Hematopoietic multipotent progenitor cell treated with erythropoietin and hydrocortisone succinate and interleukin-3 and kit ligand, for 17 days (in vitro differentiated cells): ENCODE measurements around the gene DEGS1.

ENCODE experiments used
- DNase-seq: peaks from one replicate; pipeline ENCODE4 v3.0.0-alpha.2; 2015; ENCODE audit warnings: low spot score

Gene DEGS1

DNA sequence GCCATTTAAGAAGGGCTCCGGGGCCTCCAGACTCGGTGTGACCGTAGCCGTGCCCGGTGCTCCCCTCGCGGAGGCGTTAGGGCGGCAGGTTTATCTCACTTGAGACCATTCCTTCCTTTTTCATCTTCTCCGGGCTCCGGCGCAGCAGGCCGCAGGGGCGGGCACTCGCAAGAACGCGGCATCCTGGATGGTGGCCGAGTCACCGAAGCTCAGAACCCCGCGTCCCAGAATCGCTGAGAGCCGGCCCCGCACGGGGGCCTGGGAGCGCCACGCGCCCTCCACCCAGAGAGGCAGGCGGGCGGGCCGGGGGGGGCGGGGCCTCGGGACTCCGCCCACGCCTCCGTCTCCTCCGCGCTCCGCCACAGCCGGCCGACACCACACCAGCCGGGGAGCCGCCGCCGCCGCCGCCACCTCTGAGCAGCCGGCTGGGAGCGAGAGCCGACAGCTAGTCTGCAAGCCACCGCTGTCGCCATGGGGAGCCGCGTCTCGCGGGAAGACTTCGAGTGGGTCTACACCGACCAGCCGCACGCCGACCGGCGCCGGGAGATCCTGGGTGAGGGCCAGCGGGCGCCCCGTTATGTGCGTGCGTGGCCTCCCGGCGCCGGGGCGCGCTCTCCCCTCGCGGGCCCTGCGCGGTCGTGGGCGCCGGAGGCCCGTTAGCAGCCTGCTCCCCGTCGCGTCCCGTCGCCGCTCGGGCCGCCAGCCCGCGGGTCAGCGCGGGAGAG is at the start of gene DEGS1:
Gene DEGS1 (plus strand): TSS at position 375 of the 725 bp plus-strand sequence. CDS start 97 bp downstream, at position 472.
- DNase-seq: peak; percentile 72

DNA sequence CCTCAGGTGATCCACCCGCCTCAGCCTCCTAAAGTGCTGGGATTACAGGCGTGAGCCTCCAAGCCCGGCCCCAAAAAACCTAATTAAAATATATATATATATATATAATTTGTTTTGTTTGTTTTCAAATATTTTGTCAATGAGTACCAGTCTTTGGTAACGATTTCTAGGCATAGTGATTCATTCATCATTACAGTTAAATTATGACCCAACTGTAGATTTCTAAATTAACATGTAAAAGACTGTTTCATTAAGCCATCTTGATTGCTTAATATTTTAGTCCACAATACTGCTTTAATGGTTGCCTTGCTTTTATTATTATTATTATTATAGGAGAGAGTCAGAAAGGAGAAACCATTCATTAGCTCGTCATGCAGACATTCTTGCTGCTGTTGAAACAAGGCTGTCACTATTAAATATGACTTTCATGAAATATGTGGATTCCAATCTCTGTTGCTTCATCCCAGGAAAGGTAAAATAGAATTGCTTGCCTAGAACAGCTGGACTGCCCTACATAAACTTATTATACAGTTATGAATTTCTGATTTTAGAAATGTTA is 49.2 kb upstream of the DEGS1 start:
- no peak for DNase-seq

DNA sequence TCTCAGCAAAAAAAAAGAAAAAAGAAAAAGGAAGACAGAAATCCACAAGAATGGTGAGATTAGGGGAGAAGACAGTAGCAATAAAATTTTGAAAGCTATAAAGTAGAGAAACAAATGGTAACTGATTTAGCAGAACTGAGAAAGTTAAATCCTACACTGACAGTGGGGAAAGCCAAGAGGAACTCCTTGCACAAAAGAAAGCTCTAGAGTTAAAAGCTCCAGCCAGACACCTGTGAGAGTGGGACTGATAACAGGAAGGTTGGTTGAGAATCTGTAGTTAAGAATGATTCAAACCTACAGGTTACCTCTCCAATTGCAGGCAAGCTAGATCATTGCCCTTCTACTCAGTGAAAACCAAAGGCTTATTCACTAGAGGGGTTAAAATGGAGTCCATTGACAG is 45.5 kb upstream of the DEGS1 start:
- DNase-seq: no peak

DNA sequence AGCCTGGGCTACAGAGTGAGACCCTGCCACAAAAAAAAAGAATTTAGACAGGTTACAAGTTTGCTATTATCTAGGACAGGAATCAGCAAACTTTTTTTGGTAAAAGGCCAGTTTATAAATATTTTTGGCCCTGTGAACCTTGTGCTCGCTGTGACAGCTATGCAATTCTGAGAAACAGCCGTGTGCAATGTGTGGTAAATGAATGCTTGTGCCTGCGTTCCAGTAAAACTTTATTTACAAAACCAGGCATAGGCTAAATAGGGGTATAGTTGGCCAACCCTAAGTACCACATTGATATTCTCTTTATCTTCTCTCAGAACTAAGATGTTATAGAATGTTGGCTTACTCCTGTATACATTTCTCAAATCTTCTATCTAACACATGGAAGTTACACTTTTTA is 44.8 kb upstream of the DEGS1 start:
- DNase-seq: no peak

DNA sequence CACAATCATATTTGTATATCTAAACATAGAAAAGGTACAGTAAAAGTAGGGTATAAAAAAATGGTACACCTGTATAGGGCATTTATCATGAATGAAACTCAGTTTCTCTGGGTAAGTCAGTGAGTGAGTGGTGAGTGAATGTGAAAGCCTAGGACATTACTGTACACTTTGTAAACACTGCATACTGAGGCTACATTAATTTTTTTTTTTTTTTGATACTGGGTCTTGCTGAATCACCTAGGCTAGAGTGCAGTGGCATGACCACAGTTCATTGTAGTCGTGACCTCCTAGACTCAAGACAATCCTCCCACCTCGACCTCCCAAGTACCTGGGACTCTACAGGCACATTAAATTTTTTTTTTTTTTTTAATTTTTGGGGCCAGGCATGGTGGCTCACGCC is 41.3 kb upstream of the DEGS1 start:
- no peak for DNase-seq

DNA sequence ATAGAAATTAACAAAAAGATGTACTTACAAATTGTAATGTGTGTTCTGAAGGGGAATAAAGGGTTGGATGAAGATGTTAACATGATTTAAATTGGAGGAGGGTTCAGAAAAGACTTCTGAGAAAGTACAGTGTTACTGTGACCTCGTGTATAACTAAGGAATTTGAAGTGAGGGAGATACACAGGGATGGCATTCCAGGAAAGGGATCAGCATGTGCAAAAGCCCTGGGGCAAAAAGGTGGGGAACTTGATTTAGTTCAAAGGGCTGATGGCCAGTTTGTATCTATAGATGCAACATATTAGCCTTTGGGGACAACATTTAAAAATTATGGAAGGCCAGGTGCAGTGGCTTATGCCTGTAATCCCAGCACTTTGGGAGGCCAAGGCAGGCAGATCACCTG is 33.3 kb upstream of the DEGS1 start:
- no peak for DNase-seq

DNA sequence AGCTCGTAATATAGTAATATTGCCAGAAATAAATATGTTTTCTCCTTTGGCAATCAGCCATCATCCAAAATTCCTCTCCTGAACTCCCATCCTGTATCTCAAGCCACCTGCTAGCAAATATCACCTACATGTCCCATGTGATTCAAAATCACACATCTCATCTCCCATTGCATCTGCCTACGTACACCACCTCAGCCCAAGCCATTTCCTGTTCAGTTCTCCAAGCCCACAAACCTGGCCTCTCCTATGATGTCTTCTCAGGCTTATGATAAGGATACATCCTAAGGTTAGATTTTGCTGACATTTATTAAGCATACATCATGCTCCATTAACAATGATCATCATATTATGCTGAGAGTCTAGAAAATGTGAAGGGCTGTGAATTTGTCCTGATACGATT is 31.9 kb upstream of the DEGS1 start:
- DNase-seq: no peak

DNA sequence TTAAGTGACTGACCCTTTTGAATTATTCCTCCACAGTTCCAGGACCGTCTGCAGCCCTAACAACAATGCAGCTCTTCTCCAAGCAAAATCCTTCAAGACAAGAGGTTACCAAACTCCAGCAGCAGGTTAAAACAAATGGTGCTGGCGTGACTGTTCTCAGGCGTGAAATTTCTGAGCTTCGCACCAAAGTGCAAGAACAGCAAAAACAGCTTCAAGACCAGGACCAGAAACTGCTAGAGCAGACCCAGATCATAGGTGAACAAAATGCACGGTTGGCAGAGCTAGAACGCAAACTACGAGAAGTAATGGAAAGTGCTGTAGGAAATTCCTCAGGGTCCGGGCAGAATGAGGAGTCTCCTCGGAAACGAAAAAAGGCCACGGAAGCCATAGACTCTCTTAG is 25.7 kb upstream of the DEGS1 start:
- DNase-seq: no peak

DNA sequence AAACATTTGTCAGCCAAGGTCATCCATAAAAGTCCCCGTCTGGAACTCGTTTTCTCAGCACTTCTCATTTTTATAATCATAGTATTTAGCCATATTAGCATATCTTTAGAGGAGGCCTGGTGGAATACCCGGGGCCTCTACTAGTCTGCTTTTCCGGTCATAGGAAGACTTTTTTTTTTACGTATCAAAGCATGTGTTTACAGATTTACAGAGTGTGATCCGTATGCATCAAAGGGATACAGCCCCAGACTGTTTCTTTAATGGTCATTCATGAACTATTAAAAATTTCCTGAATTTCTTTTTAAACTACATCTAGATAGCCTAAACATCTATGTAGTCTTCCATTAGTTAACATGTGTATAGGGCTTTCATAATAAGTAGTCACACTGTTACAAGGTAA is 23.5 kb upstream of the DEGS1 start:
- DNase-seq: no peak

DNA sequence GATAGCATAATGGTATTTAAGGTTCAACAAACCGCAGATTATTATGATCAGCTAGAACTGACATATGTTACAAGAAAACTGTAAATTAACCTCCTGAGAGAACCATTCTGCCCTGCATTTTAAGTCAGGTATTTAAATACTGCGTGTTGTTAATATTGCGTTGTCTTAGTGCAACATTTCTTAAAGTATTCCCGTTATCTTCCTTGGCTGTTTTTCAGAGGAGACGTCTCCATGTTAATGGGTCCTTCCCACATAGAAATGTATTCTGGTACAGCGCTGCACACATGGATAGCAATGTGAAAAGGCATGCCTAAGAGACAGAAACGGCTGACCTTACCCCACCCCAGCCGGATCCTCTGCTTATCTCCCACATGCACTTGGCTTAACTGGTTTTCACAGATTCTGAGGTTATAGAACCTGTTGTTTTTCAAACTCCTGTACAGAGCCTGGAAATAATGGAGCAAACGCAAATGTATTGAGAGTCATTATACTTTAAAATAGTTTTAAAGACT is 22.8 kb upstream of the DEGS1 start:
- DNase-seq: peak; percentile 65

DNA sequence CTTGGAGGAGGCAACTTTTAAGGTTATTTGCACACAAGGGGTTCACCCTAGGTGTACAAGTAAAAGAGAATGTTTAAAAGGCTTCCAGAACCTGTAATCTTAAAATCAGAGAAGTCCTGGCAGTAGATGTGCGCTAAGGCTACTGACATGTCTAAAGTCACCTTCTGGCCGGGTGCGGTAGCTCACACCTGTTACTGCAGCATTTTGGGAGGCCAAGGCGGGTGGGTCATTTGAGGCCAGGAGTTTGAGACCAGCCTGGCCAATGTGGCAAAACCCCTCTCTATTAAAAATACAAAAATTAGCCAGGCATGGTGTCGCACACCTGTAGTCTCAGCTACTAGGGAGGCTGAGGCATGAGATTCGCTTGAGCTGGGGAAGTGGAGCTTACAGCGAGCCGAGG is 20.3 kb upstream of the DEGS1 start:
- no peak for DNase-seq

DNA sequence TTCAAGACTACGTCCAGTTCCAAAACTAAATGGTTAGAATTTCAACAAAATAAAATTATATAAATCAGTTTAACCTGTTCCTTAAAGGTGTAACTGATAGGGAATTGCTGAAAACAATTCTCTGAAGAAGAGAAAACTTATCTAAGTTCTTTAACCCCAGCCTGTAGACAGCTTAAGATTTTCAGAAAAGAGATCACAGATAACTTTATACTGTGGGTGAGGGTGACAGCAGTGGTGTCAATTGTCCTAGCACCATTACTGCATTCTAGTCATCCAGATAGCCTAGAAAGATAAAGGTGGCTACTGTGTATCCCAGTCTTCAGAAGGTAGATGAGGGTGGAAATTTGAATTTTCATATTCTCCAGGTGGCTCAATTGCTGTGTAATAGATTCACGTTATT is 19.7 kb upstream of the DEGS1 start:
- DNase-seq: no peak

DNA sequence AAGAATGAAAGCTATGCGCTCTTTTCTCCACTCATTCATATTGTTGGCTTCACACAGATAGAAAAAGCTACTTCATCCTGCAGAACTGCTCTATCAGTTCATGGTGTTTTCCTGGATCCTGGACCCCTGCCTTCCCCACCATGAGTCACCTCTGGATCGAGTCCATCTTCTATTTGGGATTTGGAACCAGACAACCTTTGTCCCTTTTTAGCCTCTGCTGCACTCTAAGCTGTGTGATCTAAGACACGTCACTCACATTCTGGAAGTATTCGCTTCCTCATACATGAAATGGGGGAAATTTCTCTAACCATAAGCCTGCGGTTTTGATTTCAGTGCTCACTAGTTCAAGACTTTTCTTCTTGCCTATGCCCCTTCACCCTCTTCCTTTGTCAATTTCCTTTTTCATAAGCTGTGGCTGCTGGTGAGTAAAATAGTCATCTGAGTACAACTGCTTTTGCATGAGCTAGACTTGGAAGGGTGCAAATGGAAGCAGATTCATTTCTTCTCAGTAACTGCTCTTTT is 14.1 kb upstream of the DEGS1 start:
- DNase-seq: no peak

DNA sequence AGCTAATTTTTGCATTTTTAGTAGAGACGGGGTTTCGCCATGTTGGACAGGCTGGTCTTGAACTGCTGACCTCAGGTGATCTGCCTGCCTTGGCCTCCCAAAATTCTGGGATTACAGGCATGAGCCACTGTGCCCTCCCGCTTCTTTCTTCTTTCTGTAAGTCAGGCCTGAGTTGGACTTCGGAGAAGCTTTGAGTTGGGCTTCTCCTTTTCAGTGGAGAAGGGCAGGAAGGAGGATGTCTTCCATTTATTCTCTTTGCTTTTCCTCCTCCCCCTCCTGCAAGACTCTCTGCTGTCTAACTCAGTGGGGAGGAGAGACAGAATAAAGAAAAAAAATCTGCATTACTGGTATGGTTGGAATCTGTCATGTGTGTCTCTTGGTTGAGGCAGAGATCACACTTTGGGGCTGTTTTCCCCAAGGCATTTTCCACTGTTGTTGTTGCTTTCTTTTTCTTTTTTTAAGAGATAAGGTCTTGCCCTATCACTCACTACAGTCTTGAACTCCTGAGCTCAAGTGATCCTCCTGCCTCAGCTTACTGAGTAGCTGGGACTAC is 13.2 kb upstream of the DEGS1 start:
- no peak for DNase-seq

DNA sequence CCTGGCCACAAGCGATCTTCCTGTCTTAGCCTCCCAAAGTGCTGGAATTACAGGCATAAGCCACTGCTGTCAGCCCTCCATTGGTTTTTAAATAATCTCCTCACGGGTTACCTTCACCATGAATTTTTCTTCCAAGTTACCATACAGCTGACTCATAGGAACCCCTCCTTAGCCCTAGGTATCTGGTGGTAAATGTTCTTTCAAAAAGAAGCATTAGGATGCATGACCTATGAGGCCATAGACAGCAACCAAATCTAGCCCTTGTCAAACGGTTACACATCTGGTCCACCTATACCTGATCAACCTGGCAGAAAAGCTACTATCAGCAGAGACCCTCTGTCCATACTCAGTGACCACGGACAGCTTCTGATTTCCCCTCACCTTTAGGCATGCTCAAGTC is 12.7 kb upstream of the DEGS1 start:
- DNase-seq: no peak

DNA sequence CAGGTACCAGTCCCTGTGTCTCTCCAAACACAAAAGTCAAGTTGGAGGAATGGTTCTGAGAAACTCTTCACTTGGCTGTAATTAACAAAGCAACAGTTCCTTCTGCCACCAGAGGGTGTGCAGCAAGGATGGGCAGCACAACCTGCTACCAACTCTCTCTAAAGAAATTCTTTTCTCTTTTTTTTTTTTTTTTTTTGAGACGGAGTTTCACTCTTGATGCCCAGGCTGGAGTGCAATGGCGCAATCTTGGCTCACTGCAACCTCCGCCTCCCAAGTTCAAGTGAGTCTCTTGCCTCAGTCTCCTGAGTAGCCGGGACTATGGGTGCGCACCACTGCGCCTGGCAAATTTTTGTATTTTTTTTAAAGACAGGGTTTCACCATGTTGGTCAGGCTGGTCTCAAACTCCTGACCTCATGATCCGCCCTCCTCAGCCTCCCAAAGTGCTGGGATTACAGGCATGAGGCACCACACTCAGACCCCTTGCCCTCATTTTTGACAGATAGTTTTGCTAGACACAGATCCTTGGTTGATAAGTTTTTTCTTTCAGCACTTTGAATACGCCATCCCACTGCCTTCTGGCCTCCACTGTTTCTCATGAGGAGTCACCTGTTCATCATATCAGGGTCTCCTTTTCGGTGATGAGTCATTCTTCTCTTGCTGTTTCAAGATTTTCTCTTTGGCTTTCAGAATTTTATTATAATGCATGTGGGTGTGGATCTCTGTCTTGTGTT is 12.1 kb upstream of the DEGS1 start:
- no peak for DNase-seq

DNA sequence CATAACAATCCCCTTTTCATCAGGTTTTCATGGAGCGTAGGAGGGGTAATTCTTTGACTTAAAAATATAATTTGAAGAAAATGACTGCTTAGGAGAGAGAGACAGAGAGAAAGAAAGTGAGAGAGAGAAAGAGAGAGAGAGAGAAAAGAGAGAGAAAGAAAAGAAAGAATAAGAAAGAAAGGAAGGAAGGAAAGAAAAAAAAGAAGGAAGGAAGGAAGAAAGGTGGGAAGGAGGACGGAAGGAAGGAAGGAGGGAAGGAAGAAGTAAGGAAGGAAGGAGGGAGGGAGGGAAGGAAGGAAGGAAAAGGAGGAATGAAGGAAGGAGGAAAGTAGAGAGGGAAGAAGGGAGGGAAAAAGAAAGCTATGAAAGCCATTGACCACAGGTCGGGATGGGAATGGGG is 10.8 kb upstream of the DEGS1 start:
- DNase-seq: no peak

DNA sequence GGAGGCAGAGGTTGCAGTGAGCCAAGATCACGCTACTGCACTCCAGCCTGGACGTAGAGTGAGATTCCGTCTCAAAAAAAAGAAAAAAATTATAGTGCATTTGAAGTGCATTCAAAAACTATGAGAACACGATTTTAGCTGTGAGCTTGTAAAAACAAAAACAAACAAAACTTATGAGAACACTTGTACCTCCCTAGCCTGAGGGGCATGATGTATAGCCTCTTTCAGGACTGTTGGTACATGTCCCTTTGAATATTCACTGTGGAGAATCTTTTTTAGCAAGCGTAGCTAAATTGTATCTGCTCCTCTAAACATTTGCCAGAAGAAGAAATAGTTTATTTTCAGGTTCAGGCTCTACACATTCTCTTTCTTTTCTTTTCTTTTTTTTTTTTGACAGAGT is 9.5 kb upstream of the DEGS1 start:
- no peak for DNase-seq

DNA sequence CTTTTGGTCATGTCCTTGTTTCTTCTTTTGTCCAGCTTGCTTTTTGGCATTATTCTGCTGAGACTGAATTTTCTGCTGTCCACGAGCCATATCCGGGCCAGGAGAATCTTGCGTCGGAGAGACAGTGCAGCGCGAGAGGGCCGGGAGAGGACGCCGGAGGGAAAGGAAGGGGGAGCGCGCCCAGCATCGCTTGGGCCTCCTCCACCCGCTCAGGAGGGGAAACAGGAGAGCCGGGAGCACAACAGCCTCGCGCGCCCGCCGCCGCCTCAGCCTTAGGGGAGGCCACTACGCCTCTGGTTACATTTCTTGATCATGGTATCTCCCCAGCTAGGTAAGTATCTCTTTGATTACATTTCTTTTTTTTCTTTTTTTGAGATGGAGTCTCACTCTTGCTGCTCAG is 7.4 kb upstream of the DEGS1 start:
- no peak for DNase-seq

DNA sequence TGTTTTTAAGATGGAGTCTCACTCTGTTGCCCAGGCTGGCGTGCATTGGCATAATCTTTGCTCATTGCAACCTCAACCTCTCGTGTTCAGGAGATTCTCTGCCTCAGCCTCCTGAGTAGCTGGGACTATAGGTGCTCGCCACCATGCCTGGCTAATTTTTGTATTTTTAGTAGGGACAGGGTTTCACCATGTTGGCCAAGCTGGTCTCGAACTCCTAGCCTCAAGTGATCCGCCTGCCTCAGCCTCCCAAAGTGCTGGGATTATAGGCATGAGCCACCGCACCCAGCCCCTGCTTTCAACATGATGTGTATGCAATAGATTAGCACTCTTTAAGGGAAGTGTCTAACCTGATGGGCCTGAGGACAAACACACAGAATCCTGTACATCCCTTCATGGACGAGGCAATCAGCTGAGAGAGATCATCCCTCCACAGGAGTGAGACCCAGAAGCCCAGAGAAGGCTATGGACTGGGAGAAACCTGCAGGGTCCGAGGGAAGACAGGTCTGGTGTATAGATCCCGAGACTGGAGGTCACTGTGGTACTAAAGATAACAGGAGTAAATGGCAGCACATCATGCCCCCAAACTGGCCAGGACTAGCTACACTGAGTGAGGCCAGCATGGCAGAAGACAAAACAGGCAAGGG is 5.6 kb upstream of the DEGS1 start:
- DNase-seq: no peak

DNA sequence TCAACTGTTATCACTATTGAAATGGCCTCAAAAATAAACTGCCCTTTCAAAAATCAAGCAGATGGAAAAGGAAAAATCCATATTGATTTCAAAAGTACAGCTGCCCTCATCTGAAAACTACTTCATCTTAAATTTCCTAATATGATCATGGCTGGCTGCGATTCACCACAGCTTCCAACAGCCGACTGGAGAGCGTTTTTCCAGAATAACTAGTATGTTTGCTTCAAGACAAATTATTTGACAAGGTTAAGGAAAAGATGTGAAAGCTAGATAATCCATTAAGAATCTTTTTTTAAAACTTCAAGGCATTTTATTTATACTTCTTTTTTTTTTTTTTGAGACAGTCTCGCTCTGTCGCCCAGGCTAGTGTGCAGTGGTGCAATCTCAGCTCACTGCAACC is 4.1 kb upstream of the DEGS1 start:
- DNase-seq: no peak

DNA sequence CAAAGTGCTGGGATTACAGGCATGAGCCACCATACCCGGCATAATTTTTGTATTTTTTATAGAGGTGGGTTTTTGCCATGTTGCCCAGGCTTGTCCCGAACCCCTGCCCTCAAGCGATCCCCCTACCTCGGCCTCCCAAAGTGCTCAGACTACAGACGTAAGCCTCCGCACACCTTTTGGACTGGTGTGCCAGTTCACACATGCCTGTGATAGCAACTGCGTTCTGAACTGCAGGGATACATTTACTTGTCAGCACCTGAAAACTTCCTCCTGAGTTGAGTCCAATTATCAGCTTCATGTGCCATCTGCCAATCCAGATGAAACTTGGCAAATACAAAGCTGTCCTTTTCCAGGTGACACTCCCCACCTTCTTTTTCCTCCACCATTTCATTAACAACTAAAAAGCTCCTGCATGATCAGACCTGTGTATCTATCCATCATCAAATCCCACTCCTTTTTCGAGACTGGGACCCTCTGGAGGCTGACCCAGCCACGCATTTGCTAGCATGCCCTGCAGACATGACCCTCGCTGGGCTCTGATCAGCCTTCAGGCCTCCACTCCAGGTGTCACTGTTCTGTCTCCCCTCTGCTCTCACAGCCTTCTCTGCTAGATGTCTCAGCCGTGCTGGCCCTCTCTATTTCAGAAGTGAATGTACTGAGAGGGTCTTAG is 2.1 kb upstream of the DEGS1 start:
- DNase-seq: no peak
